ENCODE data around the gene PLEKHJ1.

DNA sequence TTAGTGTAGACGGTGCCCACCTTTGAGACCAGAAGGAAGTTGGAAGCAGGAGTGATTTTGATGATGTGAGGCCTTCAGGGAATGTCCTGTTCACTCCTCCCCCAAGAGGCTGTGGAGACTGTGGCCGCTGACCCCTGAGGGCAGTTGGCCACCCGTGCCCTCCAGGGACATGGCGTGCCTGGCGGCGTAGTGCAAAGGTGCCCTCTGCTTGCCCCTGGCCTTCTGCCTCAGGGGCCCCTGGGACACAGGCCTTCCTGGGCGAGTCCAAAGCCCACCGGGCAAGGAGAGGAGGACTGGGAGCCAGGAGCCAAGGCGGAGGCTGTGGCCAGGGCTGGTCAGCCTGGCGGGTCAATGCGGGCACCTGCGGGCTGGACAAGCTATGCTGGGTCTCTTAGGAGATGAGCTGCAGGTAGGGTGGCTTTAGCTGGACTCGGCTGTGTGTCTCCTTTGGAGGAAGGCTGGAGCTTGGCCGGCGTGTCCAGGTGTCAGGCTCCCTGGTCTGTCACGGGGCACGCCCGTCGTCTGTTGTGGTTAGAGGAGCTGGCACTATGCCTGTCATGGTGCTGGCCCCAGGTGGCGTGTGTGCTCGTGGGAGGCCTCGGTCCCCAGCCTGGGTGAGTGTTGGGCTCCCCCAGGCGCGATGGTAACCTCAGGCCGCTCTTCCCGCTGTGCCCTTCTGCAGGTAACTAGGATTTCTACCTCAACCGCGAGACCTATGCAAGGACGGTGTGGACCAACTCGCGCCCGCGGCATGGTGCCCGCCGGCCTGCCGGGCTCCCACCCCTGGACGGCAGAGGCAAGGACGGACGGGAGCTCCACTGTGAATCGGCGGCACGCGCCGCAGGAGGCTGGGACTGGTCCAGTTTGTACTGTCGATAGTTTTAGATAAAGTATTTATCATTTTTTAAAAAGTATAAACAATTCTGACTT, 6.8 kb downstream of the PLEKHJ1 start:
- TF ChIP-seq EP300 (IDR thresholded peaks at IDR 0.05) (no peak), POLR2A (IDR thresholded peaks at IDR 0.05) (no peak)
- TF ChIP-seq, protein P1, sequence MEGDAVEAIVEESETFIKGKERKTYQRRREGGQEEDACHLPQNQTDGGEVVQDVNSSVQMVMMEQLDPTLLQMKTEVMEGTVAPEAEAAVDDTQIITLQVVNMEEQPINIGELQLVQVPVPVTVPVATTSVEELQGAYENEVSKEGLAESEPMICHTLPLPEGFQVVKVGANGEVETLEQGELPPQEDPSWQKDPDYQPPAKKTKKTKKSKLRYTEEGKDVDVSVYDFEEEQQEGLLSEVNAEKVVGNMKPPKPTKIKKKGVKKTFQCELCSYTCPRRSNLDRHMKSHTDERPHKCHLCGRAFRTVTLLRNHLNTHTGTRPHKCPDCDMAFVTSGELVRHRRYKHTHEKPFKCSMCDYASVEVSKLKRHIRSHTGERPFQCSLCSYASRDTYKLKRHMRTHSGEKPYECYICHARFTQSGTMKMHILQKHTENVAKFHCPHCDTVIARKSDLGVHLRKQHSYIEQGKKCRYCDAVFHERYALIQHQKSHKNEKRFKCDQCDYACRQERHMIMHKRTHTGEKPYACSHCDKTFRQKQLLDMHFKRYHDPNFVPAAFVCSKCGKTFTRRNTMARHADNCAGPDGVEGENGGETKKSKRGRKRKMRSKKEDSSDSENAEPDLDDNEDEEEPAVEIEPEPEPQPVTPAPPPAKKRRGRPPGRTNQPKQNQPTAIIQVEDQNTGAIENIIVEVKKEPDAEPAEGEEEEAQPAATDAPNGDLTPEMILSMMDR (IDR thresholded peaks at IDR 0.05) = no peak

Data from sigmoid colon (tissue), 4 donors.